ENCODE data around the gene PUSL1.

The PUSL1 gene

DNA sequence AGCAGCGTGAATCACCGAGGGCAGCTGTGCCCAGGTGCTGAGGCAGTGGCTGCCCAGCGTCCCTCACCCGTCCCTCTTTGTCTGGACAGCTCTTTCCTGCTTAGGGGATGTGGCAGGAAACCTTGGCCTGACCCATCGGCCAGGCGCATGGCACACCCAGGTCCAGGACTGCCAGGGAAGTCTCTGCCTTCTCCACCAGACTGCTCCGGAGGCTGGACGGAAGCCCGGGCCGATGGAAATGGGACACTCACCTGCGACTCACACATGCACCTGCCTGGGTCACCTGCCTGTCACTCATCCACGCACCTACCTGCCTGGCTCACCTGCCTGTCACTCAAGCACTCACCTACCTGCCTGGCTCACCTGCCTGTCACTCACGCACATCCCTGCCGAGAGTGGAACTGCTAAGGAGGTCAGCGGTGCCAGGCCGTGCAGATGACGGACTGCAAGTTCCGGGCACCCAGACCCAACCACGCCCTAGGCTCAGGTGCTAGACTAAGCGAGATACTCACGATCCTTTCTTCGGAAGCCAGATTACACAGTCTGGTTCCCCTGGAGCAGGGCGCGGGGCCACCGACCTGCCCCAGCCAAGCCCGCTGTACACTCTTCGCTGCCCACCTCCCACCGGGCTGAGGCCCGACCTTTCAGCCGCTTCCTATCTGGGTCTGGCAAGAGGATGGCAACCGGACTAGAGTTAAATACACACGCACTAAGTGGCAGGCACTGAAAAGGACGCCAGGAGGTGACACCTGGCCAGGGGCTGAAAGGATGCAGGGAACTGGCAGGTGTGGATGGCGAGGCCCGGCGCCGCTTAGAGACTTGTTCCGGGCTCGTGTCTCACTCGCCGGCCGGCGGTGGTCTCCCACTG is 35.8 kb upstream of the PUSL1 start:
- Histone ChIP-seq H3K4me3 (ENCODE audit: control insufficient read depth in 1 of 7, extremely low read depth in 1 of 7, insufficient read depth in 4 of 7, low read depth in 2 of 7, low read length in 6 of 7) (peak overlapping the region; percentile 81 to 96 (median 89)), H3K4me1 (ENCODE audit: control extremely low read depth in 1 of 4, control insufficient read depth in 4 of 4, insufficient read depth in 4 of 4, low read length in 3 of 4) (peaks cover 4 to 34% (median 26%) of the 10 kb centered on the region in 4 experiments), H3K36me3 (ENCODE audit: control insufficient read depth in 4 of 4, insufficient read depth in 4 of 4, low read length in 3 of 4) (peaks cover 5 to 33% (median 7%) of the 10 kb centered on the region in 4 experiments), H3K9me3 (ENCODE audit: control extremely low read depth in 1 of 5, control insufficient read depth in 4 of 5, insufficient read depth in 2 of 5, low read depth in 1 of 5, low read length in 4 of 5) (no peaks in the 10 kb centered on the region), H3K27ac (ENCODE audit: insufficient read depth in 1 of 2, low read depth in 1 of 2, low read length in 2 of 2, poor library complexity in 1 of 2, severe bottlenecking in 2 of 2) (peak overlapping the region; percentile 66 to 89), H3K27me3 (replicated peaks in 2 of 5; ENCODE audit: control insufficient read depth in 4 of 5, insufficient read depth in 5 of 5, low read length in 4 of 5) (no peaks in the 10 kb centered on the region)
- WGBS (ENCODE audit: insufficient coverage): 51% methylated on average over 41 of the region's 43 CpGs
- DNase-seq: no peak
- POLR2A ChIA-PET: interaction anchor here (1.0 kb wide), 1 partner anchor 9 kb away, joined by 8 read pairs; no protein-coding TSS in a partner anchor
- CTCF ChIA-PET: interaction anchor here (1.4 to 2.1 kb wide), 3 partner anchors 10 to 18 kb away, joined by 4 to 10 read pairs (median 5); no protein-coding TSS in a partner anchor

DNA sequence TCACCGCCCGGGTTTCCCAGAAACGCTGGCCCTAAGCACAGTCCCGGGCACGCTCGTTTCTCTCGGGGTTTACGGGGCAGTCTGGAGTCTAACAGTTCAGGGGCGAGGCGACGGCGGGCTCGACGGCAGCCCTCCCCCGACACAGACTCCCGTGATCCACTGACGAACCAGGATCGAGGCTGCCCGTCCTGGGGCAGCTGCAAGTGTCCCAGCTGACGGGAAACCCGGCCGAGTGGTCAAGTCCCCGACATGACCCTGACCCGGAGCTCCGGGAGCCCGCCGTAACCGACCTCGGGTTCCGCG is 35.2 kb upstream of the PUSL1 start:
- Histone ChIP-seq H3K27ac (ENCODE audit: insufficient read depth in 1 of 2, low read depth in 1 of 2, low read length in 2 of 2, poor library complexity in 1 of 2, severe bottlenecking in 2 of 2) (peak overlapping the region; percentile 66 to 89), H3K4me1 (ENCODE audit: control extremely low read depth in 1 of 4, control insufficient read depth in 4 of 4, insufficient read depth in 4 of 4, low read length in 3 of 4) (peaks cover 4 to 34% (median 26%) of the 10 kb centered on the region in 4 experiments), H3K9me3 (ENCODE audit: control extremely low read depth in 1 of 5, control insufficient read depth in 4 of 5, insufficient read depth in 2 of 5, low read depth in 1 of 5, low read length in 4 of 5) (no peaks in the 10 kb centered on the region), H3K36me3 (ENCODE audit: control insufficient read depth in 4 of 4, insufficient read depth in 4 of 4, low read length in 3 of 4) (peaks cover 3 to 28% (median 4%) of the 10 kb centered on the region in 4 experiments), H3K27me3 (replicated peaks in 2 of 5; ENCODE audit: control insufficient read depth in 4 of 5, insufficient read depth in 5 of 5, low read length in 4 of 5) (no peaks in the 10 kb centered on the region), H3K4me3 (ENCODE audit: control insufficient read depth in 1 of 7, extremely low read depth in 1 of 7, insufficient read depth in 4 of 7, low read depth in 2 of 7, low read length in 6 of 7) (peak overlapping the region; percentile 81 to 96 (median 89))
- WGBS (ENCODE audit: insufficient coverage): 0% methylated on average over 31 of the region's 31 CpGs
- CTCF ChIA-PET: interaction anchor here (1.2 to 1.4 kb wide), 2 partner anchors 17 to 19 kb away, joined by 4 to 5 read pairs; no protein-coding TSS in a partner anchor
- POLR2A ChIA-PET: interaction anchor here (1.0 kb wide), 1 partner anchor 9 kb away, joined by 8 read pairs; no protein-coding TSS in a partner anchor
- DNase-seq: no peak

DNA sequence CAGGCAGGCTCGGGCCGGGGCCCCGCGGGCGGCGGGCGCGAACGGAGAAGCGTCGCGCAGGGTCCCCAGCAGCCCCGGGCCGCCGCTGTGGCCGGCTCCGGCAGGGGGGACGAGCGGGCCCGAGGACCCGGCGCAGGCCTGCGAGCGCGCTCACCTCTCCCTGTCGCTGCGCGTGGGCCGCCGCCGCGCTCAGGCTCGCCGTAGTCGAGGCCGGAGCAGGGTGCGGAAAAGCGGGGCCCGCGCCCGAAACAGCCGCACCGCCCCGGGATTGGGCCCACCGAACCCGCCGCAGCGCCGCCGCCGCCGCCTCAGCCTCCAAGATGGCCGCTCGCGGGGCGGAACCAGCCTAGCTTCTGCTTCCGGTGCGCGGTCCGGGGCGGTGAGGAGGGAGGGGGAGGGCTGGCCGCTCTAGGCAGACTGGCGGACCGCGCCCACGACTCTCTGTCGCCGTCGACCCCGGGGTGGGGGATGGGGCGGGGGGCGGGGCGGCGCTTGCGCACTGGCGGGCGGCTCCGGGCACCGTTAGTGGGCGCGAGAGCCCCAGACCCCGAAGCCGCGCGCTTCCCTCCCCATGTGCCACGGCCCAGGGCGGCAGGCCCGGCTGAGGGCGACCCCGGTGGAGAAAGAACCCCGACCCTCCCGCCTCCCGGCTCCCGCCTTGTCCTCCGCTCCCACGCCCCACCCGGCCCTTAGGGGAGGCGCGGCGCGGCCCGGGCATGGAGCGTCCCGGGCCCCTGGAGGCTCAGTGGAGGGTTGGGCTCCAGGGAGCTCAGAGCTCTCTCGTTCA is 34.7 kb upstream of the PUSL1 start, which contains the start of gene UBE2J2:
TSS of gene UBE2J2 (minus strand) at position 343 of the 787 bp plus-strand sequence. CDS start 5,862 bp downstream, outside the sequence.
- Histone ChIP-seq H3K4me3 (ENCODE audit: control insufficient read depth in 1 of 7, extremely low read depth in 1 of 7, insufficient read depth in 4 of 7, low read depth in 2 of 7, low read length in 6 of 7) (peak within 1 kb of the TSS; percentile 81 to 96 (median 89)), H3K9me3 (ENCODE audit: control extremely low read depth in 1 of 5, control insufficient read depth in 4 of 5, insufficient read depth in 2 of 5, low read depth in 1 of 5, low read length in 4 of 5) (no peaks in the 10 kb centered on the region), H3K36me3 (ENCODE audit: control insufficient read depth in 4 of 4, insufficient read depth in 4 of 4, low read length in 3 of 4) (peaks cover 0 to 22% (median 2%) of the 10 kb centered on the region in 4 experiments), H3K27ac (ENCODE audit: insufficient read depth in 1 of 2, low read depth in 1 of 2, low read length in 2 of 2, poor library complexity in 1 of 2, severe bottlenecking in 2 of 2) (peak within 1 kb of the TSS; percentile 66 to 89), H3K4me1 (ENCODE audit: control extremely low read depth in 1 of 4, control insufficient read depth in 4 of 4, insufficient read depth in 4 of 4, low read length in 3 of 4) (peaks cover 4 to 34% (median 26%) of the 10 kb centered on the region in 4 experiments), H3K27me3 (replicated peaks in 2 of 5; ENCODE audit: control insufficient read depth in 4 of 5, insufficient read depth in 5 of 5, low read length in 4 of 5) (no peaks in the 10 kb centered on the region)
- ChIA-PET CTCF (interaction anchor here (1.2 to 1.4 kb wide), 2 partner anchors 17 to 18 kb away, joined by 4 to 5 read pairs; no protein-coding TSS in a partner anchor), POLR2A (interaction anchor here (1.0 kb wide), 1 partner anchor 10 kb away, joined by 8 read pairs; no protein-coding TSS in a partner anchor)
- DNase-seq: peak; percentile 93 to 97 (median 96)
- 0% methylated on average over 60 of the region's 105 CpGs for whole genome bisulfite sequencing (ENCODE audit: insufficient coverage)

DNA sequence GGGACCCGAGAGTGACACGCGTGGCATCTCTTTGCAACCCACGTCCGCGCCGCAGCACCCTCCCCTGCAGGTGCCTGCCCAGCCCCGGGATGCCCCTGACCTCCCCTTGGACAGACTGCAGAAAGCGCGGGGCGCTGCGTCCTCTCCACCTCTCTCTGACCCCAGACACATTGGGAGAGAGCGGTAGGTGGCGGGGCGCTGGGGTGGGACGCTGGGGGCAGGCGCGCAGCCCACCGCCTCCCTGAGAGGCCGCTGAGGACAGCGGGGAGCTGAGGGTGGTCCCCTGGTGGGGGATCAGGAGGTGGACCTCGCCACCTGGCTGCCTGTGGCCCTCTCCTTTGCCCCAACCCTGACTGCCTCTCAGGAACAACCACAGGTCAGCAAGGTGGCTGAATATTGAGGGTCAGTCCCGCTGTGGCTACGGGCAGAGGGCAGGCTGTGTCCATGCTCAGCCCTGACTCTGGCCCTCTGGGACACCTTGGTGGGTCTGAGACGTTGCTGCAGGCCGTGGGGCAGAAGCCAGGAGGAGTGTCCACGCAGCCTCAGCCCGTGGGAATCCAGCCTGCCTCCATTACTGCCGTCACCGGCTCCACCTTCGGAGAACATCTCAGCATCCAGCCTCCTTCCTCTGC is 34.0 kb upstream of the PUSL1 start:
- CTCF ChIA-PET: interaction anchor here (1.2 to 1.4 kb wide), 2 partner anchors 16 to 18 kb away, joined by 4 to 5 read pairs; no protein-coding TSS in a partner anchor

DNA sequence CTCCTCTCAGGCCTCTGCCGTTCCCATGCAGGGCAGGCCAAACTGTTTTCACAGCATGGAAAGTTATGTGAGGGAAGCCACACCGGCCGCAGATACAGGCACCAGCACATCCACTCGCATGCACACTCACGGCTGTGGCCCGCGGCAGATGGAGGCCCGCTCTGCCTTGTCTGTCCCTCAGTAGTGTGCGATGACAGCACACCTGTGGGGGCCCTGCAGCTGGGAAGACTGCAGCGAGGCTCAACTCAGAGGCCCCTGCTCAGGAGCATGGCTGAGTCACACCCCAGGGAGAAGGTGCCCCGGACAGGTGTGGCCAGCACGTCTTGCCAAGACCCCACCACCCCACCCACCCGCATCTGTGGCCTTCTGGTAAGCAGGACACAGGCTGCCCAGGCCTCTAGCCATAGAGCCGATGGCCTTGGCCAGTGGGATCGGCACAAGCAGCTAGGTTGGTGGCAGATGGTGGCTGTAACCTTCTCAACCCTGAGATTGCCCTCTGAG is 33.4 kb upstream of the PUSL1 start:
- WGBS (ENCODE audit: insufficient coverage): over 99% methylated on average over 11 of the region's 15 CpGs
- ChIA-PET POLR2A (no interaction called here), CTCF (no interaction called here)
- no peak for DNase-seq
- no peaks in the 10 kb centered on the region for H3K9me3 ChIP-seq (ENCODE audit: control extremely low read depth in 1 of 5, control insufficient read depth in 4 of 5, insufficient read depth in 2 of 5, low read depth in 1 of 5, low read length in 4 of 5)
- peaks cover 0 to 14% (median 2%) of the 10 kb centered on the region in 4 experiments for H3K36me3 ChIP-seq (ENCODE audit: control insufficient read depth in 4 of 4, insufficient read depth in 4 of 4, low read length in 3 of 4)
- H3K4me1 ChIP-seq (ENCODE audit: control extremely low read depth in 1 of 4, control insufficient read depth in 4 of 4, insufficient read depth in 4 of 4, low read length in 3 of 4): peaks cover 4 to 34% (median 26%) of the 10 kb centered on the region in 4 experiments
- H3K27me3 ChIP-seq (replicated peaks in 2 of 5; ENCODE audit: control insufficient read depth in 4 of 5, insufficient read depth in 5 of 5, low read length in 4 of 5): no peaks in the 10 kb centered on the region
- peak overlapping the region in 4 of 7 experiments; percentile 66 to 89 (median 76) for H3K4me3 ChIP-seq (ENCODE audit: control insufficient read depth in 1 of 7, extremely low read depth in 1 of 7, insufficient read depth in 4 of 7, low read depth in 2 of 7, low read length in 6 of 7)
- no peak overlapping the region for H3K27ac ChIP-seq (ENCODE audit: insufficient read depth in 1 of 2, low read depth in 1 of 2, low read length in 2 of 2, poor library complexity in 1 of 2, severe bottlenecking in 2 of 2)

More for the DNA sequence above, 34.0 kb upstream of the PUSL1 start:
- H3K9me3 ChIP-seq (ENCODE audit: control extremely low read depth in 1 of 5, control insufficient read depth in 4 of 5, insufficient read depth in 2 of 5, low read depth in 1 of 5, low read length in 4 of 5): no peaks in the 10 kb centered on the region
- peaks cover 4 to 34% (median 26%) of the 10 kb centered on the region in 4 experiments for H3K4me1 ChIP-seq (ENCODE audit: control extremely low read depth in 1 of 4, control insufficient read depth in 4 of 4, insufficient read depth in 4 of 4, low read length in 3 of 4)
- peaks cover 0 to 19% (median 2%) of the 10 kb centered on the region in 4 experiments for H3K36me3 ChIP-seq (ENCODE audit: control insufficient read depth in 4 of 4, insufficient read depth in 4 of 4, low read length in 3 of 4)
- POLR2A ChIA-PET: no interaction called here
- H3K27me3 ChIP-seq (replicated peaks in 2 of 5; ENCODE audit: control insufficient read depth in 4 of 5, insufficient read depth in 5 of 5, low read length in 4 of 5): no peaks in the 10 kb centered on the region
- no peak for DNase-seq
- H3K4me3 ChIP-seq (ENCODE audit: control insufficient read depth in 1 of 7, extremely low read depth in 1 of 7, insufficient read depth in 4 of 7, low read depth in 2 of 7, low read length in 6 of 7): peak overlapping the region; percentile 62 to 89 (median 72)
- 64% methylated on average over 13 of the region's 31 CpGs for WGBS (ENCODE audit: insufficient coverage)
- peak overlapping the region in 1 of 2 experiments; percentile 61 for H3K27ac ChIP-seq (ENCODE audit: insufficient read depth in 1 of 2, low read depth in 1 of 2, low read length in 2 of 2, poor library complexity in 1 of 2, severe bottlenecking in 2 of 2)

DNA sequence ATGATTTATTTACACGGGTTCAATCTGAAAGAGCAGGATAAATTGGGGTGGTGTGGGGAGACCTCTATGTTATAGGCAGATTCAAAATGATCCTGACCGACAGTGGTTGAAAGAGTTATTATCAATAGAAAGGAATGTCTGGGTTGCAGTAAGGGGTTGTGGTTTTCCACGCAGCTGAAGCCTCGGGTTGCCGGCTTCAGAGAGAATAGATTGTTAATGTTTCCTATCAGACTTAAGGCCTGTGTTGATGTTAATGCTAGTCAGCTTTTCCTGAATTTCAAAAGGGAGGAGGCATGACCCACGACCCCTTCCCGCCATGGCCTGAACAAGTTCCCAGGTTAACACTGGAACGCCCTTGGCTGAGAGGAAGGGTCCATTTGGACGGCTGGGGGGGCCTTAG is 32.6 kb upstream of the PUSL1 start:
- ChIA-PET POLR2A (no interaction called here), CTCF (interaction anchor here (0.6 kb wide), 1 partner anchor 11 kb away, joined by 3 read pairs; no protein-coding TSS in a partner anchor)
- Histone ChIP-seq H3K27me3 (replicated peaks in 2 of 5; ENCODE audit: control insufficient read depth in 4 of 5, insufficient read depth in 5 of 5, low read length in 4 of 5) (no peaks in the 10 kb centered on the region), H3K27ac (ENCODE audit: insufficient read depth in 1 of 2, low read depth in 1 of 2, low read length in 2 of 2, poor library complexity in 1 of 2, severe bottlenecking in 2 of 2) (no peak overlapping the region), H3K4me3 (ENCODE audit: control insufficient read depth in 1 of 7, extremely low read depth in 1 of 7, insufficient read depth in 4 of 7, low read depth in 2 of 7, low read length in 6 of 7) (no peak overlapping the region), H3K36me3 (ENCODE audit: control insufficient read depth in 4 of 4, insufficient read depth in 4 of 4, low read length in 3 of 4) (peaks cover 0 to 6% (median 2%) of the 10 kb centered on the region in 4 experiments), H3K4me1 (ENCODE audit: control extremely low read depth in 1 of 4, control insufficient read depth in 4 of 4, insufficient read depth in 4 of 4, low read length in 3 of 4) (peaks cover 4 to 31% (median 25%) of the 10 kb centered on the region in 4 experiments), H3K9me3 (ENCODE audit: control extremely low read depth in 1 of 5, control insufficient read depth in 4 of 5, insufficient read depth in 2 of 5, low read depth in 1 of 5, low read length in 4 of 5) (no peaks in the 10 kb centered on the region)
- DNase-seq: no peak
- WGBS (ENCODE audit: insufficient coverage): 95% methylated on average over 6 of the region's 9 CpGs

All from common myeloid progenitor, CD34-positive (primary cell).